GM23338 (cell line): Measurements from ENCODE around the gene AK4.

Experiments used
- CREB1 ChIP-seq: fragments of 250-450 bp; sonication (Bioruptor Pico); IDR thresholded peaks from 2 replicates; pipeline ENCODE4 v1.5.0; 2020; ENCODE audit warnings: low read depth, mild to moderate bottlenecking, moderate library complexity
- EZH2 ChIP-seq: fragments of 200-600 bp; sonication (generic); IDR thresholded peaks from one replicate; pipeline ENCODE4 v1.8.0; 2017; ENCODE audit warnings: antibody characterized with exemption, mild to moderate bottlenecking, low read depth; ENCODE audit not compliant: unreplicated experiment
- EZH2phosphoT487 ChIP-seq: fragments of 200-600 bp; sonication (generic); IDR thresholded peaks from one replicate; pipeline ENCODE4 v1.8.1; 2018; ENCODE audit warnings: antibody characterized with exemption; ENCODE audit not compliant: unreplicated experiment
- JUNB ChIP-seq: IDR thresholded peaks from one replicate; pipeline ENCODE4 v1.6.1; 2016; ENCODE audit warnings: antibody characterized with exemption; ENCODE audit not compliant: unreplicated experiment
- NANOG ChIP-seq: IDR thresholded peaks from 2 replicates; pipeline ENCODE4 v1.6.1; 2016; ENCODE audit warnings: antibody characterized with exemption, borderline replicate concordance
- POLR2AphosphoS5 ChIP-seq: IDR thresholded peaks from 2 replicates; pipeline ENCODE4 v1.6.1; 2016; ENCODE audit warnings: antibody characterized with exemption, low read depth
- STAT1 ChIP-seq: IDR thresholded peaks from one replicate; pipeline ENCODE4 v1.6.1; 2016; ENCODE audit warnings: antibody characterized with exemption; ENCODE audit not compliant: unreplicated experiment
- ZNF331 ChIP-seq: fragments of 250-450 bp; sonication (Bioruptor Pico); IDR thresholded peaks from 2 replicates; pipeline ENCODE4 v1.5.0; 2020; ENCODE audit warnings: low read depth, mild to moderate bottlenecking, moderate library complexity
- TF ChIP-seq, protein P1 (sequence below), 2 experiments: fragments of 200-600 bp in 1 of 2; sonication (generic) in 1 of 2; conservative IDR thresholded peaks; 2 replicates each; pipeline versions ENCODE4 v1.5.1 to v1.6.1; 2016 to 2017; ENCODE audit warnings: antibody characterized with exemption in 2 of 2, low read depth in 2 of 2, mild to moderate bottlenecking in 2 of 2, moderate library complexity in 1 of 2
- TF ChIP-seq, protein P2 (sequence below): IDR thresholded peaks from 2 replicates; pipeline ENCODE4 v1.6.1; 2016; ENCODE audit warnings: antibody characterized with exemption
- TF ChIP-seq, protein P3 (sequence below): IDR thresholded peaks from one replicate; pipeline ENCODE4 v1.6.1; 2018; ENCODE audit warnings: antibody characterized with exemption; ENCODE audit not compliant: unreplicated experiment
- TF ChIP-seq, protein P4 (sequence below): fragments of 250-450 bp; sonication (Bioruptor Pico); IDR thresholded peaks from 2 replicates; pipeline ENCODE4 v1.5.0; 2020; ENCODE audit warnings: mild to moderate bottlenecking, moderate library complexity

DNA sequence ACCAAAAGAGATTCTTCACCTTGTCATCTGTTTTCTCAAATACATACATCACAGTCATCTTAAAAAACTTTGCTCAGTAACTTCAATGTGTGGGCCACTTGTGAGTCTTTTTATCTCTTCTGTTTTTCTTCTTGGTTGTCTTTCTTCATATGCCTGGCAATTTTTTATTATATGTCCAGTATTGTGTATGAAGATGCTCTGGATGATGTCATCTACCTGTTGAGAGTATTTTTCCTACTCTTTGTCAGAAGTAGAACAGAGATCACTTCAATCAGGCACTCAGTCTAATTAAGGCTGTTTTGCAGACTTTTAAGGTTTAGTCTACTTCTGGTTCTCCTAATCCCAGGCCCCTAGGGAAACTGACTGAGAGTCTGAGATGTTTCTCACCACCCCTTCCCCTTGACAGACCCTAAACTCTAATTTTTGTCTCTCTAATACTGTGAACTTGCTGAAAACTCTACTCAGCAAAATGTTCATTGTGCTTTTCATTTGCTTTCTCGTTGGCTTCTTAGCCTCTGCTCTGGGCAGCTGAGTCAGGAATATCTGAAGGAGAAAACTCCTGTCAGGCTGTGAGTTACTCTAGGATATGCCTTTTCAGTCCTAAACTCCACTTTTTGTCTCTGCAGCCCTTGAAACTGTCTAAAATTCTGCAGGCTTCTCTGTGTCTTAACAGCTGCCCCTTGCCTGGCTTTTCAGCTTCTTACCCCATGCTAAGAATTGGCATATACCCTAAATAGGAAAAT, 128.4 kb downstream of the AK4 start:
- TF ChIP-seq JUNB (no peak), NANOG (no peak), POLR2AphosphoS5 (no peak), EZH2phosphoT487 (no peak), EZH2 (no peak), STAT1 (no peak), CREB1 (CRISPR knock-in tag) (no peak), ZNF331 (CRISPR knock-in tag) (no peak)
- TF ChIP-seq, protein P1, sequence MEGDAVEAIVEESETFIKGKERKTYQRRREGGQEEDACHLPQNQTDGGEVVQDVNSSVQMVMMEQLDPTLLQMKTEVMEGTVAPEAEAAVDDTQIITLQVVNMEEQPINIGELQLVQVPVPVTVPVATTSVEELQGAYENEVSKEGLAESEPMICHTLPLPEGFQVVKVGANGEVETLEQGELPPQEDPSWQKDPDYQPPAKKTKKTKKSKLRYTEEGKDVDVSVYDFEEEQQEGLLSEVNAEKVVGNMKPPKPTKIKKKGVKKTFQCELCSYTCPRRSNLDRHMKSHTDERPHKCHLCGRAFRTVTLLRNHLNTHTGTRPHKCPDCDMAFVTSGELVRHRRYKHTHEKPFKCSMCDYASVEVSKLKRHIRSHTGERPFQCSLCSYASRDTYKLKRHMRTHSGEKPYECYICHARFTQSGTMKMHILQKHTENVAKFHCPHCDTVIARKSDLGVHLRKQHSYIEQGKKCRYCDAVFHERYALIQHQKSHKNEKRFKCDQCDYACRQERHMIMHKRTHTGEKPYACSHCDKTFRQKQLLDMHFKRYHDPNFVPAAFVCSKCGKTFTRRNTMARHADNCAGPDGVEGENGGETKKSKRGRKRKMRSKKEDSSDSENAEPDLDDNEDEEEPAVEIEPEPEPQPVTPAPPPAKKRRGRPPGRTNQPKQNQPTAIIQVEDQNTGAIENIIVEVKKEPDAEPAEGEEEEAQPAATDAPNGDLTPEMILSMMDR (conservative IDR thresholded peaks at IDR 0.05; ENCODE audit: low read depth in 2 of 2), result no peak
- TF ChIP-seq, protein P2, sequence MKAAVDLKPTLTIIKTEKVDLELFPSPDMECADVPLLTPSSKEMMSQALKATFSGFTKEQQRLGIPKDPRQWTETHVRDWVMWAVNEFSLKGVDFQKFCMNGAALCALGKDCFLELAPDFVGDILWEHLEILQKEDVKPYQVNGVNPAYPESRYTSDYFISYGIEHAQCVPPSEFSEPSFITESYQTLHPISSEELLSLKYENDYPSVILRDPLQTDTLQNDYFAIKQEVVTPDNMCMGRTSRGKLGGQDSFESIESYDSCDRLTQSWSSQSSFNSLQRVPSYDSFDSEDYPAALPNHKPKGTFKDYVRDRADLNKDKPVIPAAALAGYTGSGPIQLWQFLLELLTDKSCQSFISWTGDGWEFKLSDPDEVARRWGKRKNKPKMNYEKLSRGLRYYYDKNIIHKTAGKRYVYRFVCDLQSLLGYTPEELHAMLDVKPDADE, result no peak
- TF ChIP-seq, protein P3, sequence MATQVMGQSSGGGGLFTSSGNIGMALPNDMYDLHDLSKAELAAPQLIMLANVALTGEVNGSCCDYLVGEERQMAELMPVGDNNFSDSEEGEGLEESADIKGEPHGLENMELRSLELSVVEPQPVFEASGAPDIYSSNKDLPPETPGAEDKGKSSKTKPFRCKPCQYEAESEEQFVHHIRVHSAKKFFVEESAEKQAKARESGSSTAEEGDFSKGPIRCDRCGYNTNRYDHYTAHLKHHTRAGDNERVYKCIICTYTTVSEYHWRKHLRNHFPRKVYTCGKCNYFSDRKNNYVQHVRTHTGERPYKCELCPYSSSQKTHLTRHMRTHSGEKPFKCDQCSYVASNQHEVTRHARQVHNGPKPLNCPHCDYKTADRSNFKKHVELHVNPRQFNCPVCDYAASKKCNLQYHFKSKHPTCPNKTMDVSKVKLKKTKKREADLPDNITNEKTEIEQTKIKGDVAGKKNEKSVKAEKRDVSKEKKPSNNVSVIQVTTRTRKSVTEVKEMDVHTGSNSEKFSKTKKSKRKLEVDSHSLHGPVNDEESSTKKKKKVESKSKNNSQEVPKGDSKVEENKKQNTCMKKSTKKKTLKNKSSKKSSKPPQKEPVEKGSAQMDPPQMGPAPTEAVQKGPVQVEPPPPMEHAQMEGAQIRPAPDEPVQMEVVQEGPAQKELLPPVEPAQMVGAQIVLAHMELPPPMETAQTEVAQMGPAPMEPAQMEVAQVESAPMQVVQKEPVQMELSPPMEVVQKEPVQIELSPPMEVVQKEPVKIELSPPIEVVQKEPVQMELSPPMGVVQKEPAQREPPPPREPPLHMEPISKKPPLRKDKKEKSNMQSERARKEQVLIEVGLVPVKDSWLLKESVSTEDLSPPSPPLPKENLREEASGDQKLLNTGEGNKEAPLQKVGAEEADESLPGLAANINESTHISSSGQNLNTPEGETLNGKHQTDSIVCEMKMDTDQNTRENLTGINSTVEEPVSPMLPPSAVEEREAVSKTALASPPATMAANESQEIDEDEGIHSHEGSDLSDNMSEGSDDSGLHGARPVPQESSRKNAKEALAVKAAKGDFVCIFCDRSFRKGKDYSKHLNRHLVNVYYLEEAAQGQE, result no peak
- TF ChIP-seq, protein P4, sequence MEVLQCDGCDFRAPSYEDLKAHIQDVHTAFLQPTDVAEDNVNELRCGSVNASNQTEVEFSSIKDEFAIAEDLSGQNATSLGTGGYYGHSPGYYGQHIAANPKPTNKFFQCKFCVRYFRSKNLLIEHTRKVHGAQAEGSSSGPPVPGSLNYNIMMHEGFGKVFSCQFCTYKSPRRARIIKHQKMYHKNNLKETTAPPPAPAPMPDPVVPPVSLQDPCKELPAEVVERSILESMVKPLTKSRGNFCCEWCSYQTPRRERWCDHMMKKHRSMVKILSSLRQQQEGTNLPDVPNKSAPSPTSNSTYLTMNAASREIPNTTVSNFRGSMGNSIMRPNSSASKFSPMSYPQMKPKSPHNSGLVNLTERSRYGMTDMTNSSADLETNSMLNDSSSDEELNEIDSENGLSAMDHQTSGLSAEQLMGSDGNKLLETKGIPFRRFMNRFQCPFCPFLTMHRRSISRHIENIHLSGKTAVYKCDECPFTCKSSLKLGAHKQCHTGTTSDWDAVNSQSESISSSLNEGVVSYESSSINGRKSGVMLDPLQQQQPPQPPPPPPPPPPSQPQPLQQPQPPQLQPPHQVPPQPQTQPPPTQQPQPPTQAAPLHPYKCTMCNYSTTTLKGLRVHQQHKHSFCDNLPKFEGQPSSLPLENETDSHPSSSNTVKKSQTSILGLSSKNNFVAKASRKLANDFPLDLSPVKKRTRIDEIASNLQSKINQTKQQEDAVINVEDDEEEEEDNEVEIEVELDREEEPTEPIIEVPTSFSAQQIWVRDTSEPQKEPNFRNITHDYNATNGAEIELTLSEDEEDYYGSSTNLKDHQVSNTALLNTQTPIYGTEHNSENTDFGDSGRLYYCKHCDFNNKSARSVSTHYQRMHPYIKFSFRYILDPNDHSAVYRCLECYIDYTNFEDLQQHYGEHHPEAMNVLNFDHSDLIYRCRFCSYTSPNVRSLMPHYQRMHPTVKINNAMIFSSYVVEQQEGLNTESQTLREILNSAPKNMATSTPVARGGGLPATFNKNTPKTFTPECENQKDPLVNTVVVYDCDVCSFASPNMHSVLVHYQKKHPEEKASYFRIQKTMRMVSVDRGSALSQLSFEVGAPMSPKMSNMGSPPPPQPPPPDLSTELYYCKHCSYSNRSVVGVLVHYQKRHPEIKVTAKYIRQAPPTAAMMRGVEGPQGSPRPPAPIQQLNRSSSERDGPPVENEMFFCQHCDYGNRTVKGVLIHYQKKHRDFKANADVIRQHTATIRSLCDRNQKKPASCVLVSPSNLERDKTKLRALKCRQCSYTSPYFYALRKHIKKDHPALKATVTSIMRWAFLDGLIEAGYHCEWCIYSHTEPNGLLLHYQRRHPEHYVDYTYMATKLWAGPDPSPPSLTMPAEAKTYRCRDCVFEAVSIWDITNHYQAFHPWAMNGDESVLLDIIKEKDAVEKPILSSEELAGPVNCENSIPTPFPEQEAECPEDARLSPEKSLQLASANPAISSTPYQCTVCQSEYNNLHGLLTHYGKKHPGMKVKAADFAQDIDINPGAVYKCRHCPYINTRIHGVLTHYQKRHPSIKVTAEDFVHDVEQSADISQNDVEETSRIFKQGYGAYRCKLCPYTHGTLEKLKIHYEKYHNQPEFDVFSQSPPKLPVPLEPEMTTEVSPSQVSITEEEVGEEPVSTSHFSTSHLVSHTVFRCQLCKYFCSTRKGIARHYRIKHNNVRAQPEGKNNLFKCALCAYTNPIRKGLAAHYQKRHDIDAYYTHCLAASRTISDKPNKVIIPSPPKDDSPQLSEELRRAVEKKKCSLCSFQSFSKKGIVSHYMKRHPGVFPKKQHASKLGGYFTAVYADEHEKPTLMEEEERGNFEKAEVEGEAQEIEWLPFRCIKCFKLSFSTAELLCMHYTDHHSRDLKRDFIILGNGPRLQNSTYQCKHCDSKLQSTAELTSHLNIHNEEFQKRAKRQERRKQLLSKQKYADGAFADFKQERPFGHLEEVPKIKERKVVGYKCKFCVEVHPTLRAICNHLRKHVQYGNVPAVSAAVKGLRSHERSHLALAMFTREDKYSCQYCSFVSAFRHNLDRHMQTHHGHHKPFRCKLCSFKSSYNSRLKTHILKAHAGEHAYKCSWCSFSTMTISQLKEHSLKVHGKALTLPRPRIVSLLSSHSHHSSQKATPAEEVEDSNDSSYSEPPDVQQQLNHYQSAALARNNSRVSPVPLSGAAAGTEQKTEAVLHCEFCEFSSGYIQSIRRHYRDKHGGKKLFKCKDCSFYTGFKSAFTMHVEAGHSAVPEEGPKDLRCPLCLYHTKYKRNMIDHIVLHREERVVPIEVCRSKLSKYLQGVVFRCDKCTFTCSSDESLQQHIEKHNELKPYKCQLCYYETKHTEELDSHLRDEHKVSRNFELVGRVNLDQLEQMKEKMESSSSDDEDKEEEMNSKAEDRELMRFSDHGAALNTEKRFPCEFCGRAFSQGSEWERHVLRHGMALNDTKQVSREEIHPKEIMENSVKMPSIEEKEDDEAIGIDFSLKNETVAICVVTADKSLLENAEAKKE (CRISPR knock-in tag), result no peak
